IPS DF 19.7 (cell line): ENCODE measurements around the gene KCNMA1.
"Not testable (repeated sequence)": the region's sequence is repeated elsewhere in the genome, so short reads cannot be mapped to it uniquely, and the experiment has no call there.

Experiments
- DNase-seq: peaks from one replicate; pipeline ENCODE4 v3.0.0-alpha.2; 2013; ENCODE audit warnings: low read depth, low spot score

KCNMA1 gene

DNA sequence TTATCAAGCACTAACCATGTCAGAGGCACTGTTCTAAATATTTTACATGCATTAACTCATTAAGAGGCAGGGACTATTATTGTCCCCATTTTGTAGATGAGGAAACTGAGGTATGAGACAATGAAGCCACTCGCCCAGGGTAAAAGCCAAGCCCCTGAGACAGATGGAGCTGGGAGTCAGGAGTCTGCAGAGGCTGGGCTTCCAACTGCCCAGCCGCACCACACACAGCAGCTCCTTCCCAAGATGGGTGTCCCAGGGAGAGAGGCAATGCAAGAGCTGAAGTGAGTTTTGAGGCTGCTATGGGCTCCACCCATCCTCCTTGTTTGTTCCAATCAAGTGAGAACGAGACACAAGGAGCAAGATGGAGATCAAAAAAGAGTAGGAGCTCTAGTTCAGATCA, 244.2 kb downstream of the KCNMA1 start:
- DNase-seq, result no peak

DNA sequence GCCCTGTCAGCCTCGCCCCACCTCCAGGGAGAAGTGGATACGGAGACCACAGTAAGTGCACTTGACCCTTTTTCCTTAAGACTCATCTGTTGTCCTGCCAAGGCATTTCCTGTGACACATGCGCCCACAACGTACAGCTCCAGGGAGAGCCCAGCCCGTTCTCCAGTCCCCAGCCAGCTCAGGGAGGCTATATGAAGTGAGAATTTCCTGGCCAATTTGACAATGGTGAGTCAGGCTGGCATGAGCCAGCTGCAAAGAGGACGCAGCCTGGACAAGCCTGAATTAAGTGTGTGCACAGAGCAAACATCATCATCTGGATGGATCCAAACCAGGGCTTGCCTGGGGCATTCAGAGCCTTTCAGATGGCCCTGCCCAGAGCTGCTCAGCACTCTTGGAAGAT, 244.8 kb downstream of the KCNMA1 start:
- no peak for DNase-seq

DNA sequence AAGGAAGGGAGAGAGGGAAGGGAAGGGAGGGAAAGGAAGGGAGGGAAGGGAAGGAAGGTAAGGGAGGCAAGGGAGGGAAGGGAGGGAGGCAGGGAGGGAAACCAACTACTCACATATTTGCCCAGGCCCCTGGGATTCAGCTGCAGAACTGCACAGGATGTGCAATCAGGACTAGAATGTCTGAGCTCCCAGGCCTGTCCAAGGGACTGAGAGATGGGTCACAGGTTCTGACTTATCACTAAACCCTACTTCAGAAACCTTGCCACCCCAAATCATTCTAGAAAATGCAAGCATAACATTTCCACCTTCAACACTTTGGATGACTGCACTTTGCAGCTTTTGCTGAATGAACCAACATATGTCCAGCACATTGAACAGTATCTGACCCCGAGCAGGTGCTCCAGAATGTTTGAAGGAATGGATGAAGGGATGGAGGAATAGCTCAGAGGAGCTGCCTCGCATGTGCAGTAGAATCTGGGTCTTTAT, 245.3 kb downstream of the KCNMA1 start:
- no peak for DNase-seq

GRCh38 chr10:77391605-77392235, 245.9 kb downstream of the KCNMA1 start:
- peak; percentile 74 for DNase-seq

DNA sequence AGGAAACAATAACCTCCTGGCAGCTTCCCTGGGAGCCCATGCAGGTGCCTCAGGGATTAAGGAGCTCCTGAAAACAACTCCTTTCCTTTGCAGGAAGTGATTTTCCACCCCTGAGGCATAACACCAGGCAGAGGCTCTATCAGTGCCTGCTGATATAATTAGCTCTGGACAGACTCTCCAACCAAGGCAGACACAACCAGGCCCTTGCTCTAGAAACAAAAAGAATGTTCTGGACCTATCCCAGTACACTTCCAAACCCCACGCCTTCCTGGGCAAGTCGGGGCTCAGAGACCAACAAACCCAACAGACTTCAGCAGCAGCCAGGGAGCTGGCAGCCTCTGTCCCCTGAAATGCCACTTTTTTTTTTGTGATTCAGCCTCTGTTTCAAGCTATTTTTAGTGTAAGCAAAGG, 247.1 kb downstream of the KCNMA1 start:
- DNase-seq, result no peak

GRCh38 chr10:77388571-77389100, 249.0 kb downstream of the KCNMA1 start:
- no peak for DNase-seq

- not testable (repeated sequence) for DNase-seq
Measured at GRCh38 chr10:77387701-77388100, 249.9 kb downstream of the KCNMA1 start.

GRCh38 chr10:77387247-77387646, 250.4 kb downstream of the KCNMA1 start:
- DNase-seq, result no peak

DNA sequence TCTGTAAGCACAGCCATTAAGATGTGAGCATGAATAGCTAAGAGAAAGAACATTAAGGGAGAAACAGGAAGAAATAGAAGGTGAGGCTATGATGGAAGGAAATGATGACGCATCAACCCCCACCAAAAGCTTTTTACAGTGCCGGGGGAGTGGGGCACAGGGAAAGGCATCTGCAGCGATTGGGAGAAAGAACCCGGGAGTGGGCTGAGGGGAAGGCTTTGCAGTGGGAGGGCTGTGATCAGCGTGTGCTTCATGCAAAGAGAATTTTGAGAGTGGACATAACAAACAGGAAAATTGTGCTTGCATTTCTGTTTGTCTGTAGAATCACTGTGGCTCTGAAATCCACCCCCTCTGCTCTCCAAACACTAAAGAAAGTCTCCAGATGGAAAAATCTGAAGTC, 250.8 kb downstream of the KCNMA1 start:
- no peak for DNase-seq

DNA sequence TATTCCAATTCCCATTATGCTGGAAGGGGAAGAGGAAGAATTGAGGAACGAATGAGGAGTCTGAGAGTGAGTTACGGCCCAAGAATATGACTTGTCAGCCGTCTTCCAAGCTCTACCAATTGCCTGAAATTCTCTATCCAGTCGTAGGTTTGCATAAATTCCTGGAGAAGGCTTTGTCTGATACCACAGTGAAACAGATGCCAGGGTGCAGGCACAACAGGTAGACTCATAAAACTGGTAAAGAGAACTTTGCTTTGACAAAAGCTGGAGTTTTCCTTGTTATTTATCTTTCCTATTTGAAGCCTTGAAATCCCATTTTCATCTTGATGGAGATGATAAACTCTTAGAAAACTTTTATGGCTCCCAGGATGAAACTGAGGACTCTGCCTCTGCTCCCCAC, 251.2 kb downstream of the KCNMA1 start:
- DNase-seq, result no peak

GRCh38 chr10:77385315-77385714, 252.3 kb downstream of the KCNMA1 start:
- no peak for DNase-seq

DNA sequence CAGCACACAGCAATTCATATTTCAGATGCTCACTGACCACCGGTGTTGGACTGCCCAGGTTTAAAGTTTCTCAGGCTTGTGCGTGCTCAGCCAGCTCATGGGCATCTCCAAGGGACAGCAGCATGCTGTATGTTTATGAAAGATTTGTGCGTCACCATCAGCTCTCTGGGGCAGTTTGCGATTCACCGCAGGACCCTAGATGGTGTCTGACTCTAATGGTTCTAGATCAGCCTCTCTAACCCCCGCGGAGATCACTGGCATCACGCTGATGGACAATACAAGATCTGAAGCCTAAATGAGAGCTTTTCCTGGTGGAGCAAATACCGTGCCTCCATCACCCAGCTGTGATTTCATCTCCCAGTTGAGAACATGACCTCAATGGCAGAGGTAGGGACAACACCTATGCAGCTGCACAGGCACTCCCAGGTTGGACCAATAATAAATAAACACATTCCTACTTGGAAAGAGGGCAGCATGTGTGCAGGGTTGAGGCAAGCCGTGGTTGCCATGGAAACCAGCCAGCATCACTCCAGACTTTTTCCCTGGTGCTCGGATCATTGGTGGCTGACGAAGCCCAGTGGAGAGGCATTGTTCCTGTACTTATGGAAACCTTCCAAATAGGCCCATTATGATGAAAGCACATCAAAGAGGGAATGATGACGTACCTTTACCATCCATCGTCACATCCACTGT, 253.6 kb downstream of the KCNMA1 start:
- DNase-seq, result no peak

DNA sequence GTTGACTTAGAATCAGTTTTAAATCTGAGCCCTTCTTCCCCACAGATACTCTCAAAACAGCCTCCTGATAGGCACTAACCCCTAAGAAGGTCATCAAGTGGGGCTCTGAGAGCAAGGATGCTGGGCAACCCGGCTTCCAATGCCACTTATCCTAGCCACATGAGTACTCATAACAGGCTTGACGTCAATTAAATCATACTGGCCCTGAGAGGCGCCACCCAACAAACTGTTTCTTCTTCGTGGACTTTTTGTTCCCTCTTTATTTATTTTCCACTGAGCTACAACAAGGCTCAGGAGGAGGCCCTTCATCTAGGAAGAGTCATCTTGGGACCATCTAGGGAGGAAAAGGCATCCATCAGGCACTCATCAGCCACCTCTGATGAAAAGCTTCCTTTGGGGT, 255.9 kb downstream of the KCNMA1 start:
- DNase-seq, result no peak

- no peak for DNase-seq
Measured at GRCh38 chr10:77380723-77381122, 256.9 kb downstream of the KCNMA1 start.

GRCh38 chr10:77380191-77380590, 257.4 kb downstream of the KCNMA1 start:
- DNase-seq, result no peak

DNA sequence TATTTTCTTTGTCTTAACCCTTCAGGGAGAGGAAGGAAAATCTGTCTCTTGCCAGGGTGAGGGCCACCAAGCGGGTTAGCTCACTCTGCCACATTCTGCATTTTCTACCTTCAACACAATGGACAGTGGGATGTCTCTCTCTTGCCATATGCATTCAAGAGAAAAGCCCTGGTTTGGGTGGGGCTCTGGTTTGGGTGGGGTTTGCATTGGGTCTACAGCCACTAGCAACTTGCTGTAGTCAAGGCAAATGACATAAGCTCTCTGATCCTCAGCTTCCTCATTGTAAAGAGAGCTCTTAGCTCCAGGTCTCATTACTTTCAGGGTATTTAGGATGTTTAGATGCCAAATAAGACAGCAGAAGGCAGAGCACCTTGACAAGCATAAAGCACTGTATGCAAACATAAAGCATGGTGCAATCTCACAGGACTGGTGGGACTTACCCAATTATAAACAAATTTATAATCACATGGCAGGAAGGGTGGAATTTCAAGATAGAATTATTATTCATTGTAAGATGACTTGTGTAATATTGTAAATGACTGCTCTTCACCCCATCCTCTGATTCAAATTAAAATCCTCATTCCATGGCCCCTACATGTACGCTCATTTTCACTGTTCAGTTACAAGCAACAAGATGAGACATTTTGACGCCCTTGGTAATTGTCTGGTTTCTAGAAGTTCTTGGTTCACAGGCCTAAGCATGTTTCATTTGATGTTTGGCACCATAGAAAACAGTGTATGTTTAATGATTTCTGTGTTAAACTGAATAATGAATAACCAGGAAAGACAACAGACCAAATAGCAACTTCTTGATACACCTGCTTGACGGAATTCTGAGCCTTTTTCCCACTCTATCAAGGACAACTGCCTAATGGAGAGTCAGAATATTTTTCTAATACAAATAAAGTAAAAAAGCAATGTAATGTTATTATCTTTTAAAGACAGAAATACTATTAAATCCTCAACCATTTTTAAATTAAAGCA, 258.9 kb downstream of the KCNMA1 start:
- DNase-seq, result no peak

GRCh38 chr10:77377678-77378352, 259.8 kb downstream of the KCNMA1 start:
- DNase-seq, result no peak

DNA sequence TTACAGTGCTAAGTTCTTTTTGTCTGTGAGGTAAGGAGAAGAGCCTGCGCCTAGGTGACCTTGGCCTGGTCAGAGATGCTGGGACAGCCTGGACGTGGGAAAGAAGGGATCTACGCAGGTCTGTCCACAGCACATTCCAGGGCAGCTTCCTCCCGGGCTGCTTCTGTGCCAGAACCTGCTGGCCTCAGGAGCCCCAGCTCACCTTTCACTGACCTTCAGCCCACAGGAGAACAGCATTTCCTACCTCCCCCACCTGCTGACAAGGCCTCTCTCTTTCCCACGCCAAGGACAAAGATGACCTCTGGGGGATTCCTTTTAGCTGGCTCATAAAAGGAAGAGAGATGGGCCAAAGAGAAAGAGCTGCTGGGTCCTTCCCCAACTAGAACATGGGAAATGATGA, 260.6 kb downstream of the KCNMA1 start:
- DNase-seq, result no peak

GRCh38 chr10:77374189-77374656, 263.4 kb downstream of the KCNMA1 start:
- no peak for DNase-seq

DNA sequence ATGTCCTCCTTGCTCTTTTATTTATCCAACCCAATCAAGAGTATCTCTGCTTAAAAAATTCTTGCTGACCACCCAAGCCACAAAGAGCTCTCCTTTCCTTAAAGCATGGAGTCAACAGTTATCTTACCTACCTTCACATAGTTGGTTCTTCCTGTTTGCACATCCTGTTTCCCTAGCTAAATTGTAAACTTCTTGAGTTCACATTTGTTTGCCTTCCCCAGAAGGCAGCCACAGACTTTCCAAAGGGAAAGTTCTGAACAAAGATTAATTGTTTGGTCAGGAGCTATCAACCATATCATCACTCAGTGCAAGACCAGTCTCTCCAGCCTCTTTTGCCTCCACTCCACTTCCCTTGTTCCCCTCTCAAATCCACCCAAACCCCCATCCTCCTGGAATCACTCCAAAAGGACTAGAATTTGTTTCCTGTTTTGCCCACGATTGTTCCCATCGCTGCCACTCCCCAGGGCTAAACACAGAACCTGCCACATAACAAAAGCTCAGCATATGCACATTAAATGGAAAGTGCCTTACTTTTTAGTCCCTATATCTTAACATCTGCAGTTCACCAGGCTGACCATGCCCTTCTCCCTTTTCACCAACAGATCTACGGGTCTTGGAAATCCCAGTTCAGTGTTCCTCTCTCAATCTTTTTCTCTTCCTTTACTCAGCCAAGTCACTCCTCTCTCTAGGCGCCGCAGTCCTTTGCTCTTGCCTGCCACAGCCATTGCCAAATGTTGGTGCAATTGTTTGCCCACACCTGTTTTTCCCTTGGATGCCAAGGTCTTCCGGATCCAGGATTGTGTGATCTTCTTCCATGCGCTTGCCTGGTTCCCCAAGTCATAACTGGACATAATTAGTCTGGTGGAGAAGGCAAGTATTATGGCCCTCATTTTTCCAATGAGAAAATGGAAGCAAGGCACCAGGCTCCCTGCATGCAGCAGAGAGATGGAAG, 265.5 kb downstream of the KCNMA1 start:
- no peak for DNase-seq
